BLaER1 (cell line): ENCODE measurements around the gene ABHD12.

ENCODE experiments used
- H3K27ac ChIP-seq: shearing (Covaris generic); formaldehyde crosslinking; 2 replicates; pipeline ENCODE4 v1.8.1; 2022
- H3K27me3 ChIP-seq: shearing (Covaris generic); formaldehyde crosslinking; 2 replicates; pipeline ENCODE4 v1.8.1; 2022
- H3K36me3 ChIP-seq: shearing (Covaris generic); formaldehyde crosslinking; 2 replicates; pipeline ENCODE4 v1.8.1; 2022
- H3K4me1 ChIP-seq: shearing (Covaris generic); formaldehyde crosslinking; 2 replicates; pipeline ENCODE4 v1.8.1; 2022
- H3K4me2 ChIP-seq: shearing (Covaris generic); formaldehyde crosslinking; 2 replicates; pipeline ENCODE4 v1.8.1; 2022
- H3K4me3 ChIP-seq: shearing (Covaris generic); formaldehyde crosslinking; 2 replicates; pipeline ENCODE4 v1.8.1; 2022
- H3K9ac ChIP-seq: shearing (Covaris generic); formaldehyde crosslinking; 2 replicates; pipeline ENCODE4 v1.8.1; 2022
- H3K9me3 ChIP-seq: shearing (Covaris generic); formaldehyde crosslinking; 2 replicates; pipeline ENCODE4 v1.8.1; 2022
- H4K20me1 ChIP-seq: shearing (Covaris generic); formaldehyde crosslinking; 2 replicates; pipeline ENCODE4 v1.8.1; 2022
- Cebpa-rat ChIP-seq: shearing (Covaris generic); IDR thresholded peaks from 2 replicates; pipeline ENCODE4 v1.8.1; 2022

ABHD12 gene

DNA sequence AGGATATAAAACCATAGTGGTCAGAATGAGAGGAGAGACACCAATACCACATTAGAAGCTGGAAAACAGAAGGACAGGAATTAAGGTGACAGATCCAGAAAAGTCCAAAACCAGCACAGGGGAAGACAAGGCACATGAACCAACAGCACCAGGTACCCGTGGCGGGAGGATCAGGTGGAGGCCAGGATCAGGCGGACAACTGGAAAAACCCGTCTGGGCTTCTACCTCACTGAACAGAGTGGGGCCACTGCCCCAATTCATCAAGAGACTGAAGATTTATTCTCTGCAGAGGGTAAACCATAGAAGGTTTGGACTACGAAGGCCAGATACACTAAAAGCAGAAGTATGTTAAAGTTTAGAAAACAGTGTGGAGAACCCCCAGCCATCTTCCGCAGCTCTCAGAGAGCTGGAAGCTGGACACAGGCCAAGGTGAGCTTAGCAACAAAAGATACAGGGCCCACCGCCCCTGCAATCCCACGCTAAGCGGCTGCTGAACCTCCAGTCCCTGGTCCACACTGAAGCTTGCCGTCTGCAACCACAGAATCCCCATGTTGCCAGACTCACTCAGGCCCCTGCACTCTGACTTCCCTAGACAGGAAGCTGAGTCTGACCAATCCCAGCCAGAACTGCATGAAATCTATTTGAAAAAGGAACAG is 29.9 kb downstream of the ABHD12 start:
- Histone ChIP-seq H3K9ac (no peak overlapping the region), H3K4me1 (no peaks in the 10 kb centered on the region), H4K20me1 (peaks cover 18% of the 10 kb centered on the region; the same call in 1 of the 2 replicates), H3K27me3 (no peaks in the 10 kb centered on the region), H3K36me3 (peaks cover 48% of the 10 kb centered on the region), H3K9me3 (peaks cover 36% of the 10 kb centered on the region), H3K4me2 (no peak overlapping the region), H3K4me3 (no peak overlapping the region), H3K27ac (no peak overlapping the region)
- no peak for TF ChIP-seq Cebpa-rat

- Histone ChIP-seq H3K9ac (no peak overlapping the region), H3K4me1 (peaks cover 10% of the 10 kb centered on the region), H3K36me3 (peaks cover 37% of the 10 kb centered on the region), H4K20me1 (peaks cover 26% of the 10 kb centered on the region), H3K4me2 (no peak overlapping the region), H3K27ac (no peak overlapping the region), H3K4me3 (no peak overlapping the region), H3K27me3 (no peaks in the 10 kb centered on the region), H3K9me3 (peaks cover 44% of the 10 kb centered on the region)
- TF ChIP-seq Cebpa-rat: no peak
These were observed 34.2 kb downstream of the ABHD12 start for GRCh38 chr20:25356271-25356933.

DNA sequence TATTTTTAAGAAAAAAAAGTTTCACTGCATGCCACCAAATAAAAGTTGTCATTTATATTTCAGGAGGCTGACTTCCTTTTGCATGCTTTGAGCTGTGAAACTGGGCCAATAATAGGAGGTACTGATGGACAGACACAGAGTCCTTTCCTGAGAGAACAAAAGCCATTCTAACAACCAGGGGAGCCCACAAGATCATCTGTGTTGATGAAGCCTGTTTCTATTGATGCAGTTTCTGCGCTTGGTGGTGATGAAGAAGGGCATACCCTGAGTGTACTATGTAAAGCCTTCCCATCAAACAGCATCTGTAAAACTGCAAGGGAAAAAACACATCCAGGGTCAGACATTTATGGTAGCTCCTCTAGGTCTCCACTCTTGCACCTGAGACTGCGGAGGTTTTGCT is 34.8 kb downstream of the ABHD12 start:
- no peak for TF ChIP-seq Cebpa-rat
- Histone ChIP-seq H3K27me3 (no peaks in the 10 kb centered on the region), H3K27ac (no peak overlapping the region), H3K36me3 (peaks cover 37% of the 10 kb centered on the region), H4K20me1 (peaks cover 26% of the 10 kb centered on the region), H3K4me1 (peaks cover 10% of the 10 kb centered on the region), H3K9ac (no peak overlapping the region), H3K9me3 (peaks cover 45% of the 10 kb centered on the region), H3K4me2 (no peak overlapping the region), H3K4me3 (no peak overlapping the region)

- H3K4me2 ChIP-seq: no peak overlapping the region
- H3K27ac ChIP-seq: no peak overlapping the region
- H3K9me3 ChIP-seq: peaks cover 52% of the 10 kb centered on the region
- TF ChIP-seq Cebpa-rat: no peak
- peaks cover 10% of the 10 kb centered on the region for H3K4me1 ChIP-seq
- H3K9ac ChIP-seq: no peak overlapping the region
- H3K27me3 ChIP-seq: no peaks in the 10 kb centered on the region
- peaks cover 33% of the 10 kb centered on the region for H3K36me3 ChIP-seq
- no peak overlapping the region for H3K4me3 ChIP-seq
- peaks cover 26% of the 10 kb centered on the region for H4K20me1 ChIP-seq
These were observed 35.5 kb downstream of the ABHD12 start for GRCh38 chr20:25355011-25355595.

DNA sequence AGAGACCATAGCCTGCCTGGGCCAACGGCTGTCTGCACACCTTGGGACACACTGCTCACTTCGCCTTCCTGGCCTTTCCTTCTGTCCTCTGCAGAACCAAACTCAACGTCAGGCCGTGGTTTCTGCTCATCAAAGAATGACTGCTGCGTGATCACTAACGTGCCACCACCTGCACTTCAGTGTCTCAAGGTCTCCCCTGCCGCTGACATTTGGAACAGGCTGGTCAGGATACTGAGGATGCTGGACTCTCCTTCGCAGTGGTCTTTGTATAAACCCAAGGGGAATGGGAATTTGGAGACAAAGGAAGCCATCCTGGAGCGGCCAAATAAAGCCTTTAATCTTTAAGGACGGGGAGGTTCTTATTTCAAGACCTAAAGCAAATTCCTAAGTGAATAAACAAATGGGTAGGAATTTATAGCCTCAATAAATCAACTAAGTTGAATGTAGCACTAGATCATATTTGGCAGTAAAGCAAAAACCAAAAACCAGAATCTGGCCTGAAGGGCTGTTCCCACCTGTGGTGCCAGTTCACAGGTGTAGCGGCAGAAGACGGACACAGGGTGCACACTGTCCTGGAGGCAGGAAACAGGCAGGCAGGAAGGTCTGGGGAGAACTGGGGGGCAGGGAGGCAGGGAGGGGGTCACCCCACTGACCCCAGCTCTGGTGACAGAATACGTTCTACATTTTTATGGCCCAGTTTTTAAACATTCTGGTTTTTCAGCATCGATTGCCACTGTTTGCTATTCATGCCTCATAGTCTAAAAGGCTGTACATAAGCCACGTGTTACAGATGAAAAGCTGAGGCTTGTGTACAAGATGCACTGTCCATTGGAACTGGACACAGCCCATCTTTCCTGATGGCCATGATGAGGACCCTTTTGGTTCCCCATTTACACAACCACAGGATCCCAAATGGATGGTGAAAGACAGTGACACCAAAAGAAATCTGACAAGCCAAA is 36.6 kb downstream of the ABHD12 start:
- Histone ChIP-seq H3K36me3 (peaks cover 33% of the 10 kb centered on the region), H3K4me3 (no peak overlapping the region), H3K27me3 (no peaks in the 10 kb centered on the region), H3K4me1 (peaks cover 10% of the 10 kb centered on the region), H3K4me2 (no peak overlapping the region), H4K20me1 (peaks cover 26% of the 10 kb centered on the region), H3K27ac (no peak overlapping the region), H3K9ac (no peak overlapping the region), H3K9me3 (peaks cover 56% of the 10 kb centered on the region)
- TF ChIP-seq Cebpa-rat: no peak

GRCh38 chr20:25353353-25353746 is 37.3 kb downstream of the ABHD12 start:
- Histone ChIP-seq H3K4me2 (no peak overlapping the region), H3K27ac (no peak overlapping the region), H3K4me3 (no peak overlapping the region), H3K4me1 (peaks cover 10% of the 10 kb centered on the region), H3K27me3 (no peaks in the 10 kb centered on the region), H3K9ac (no peak overlapping the region), H3K9me3 (peaks cover 63% of the 10 kb centered on the region), H3K36me3 (peaks cover 33% of the 10 kb centered on the region), H4K20me1 (peaks cover 22% of the 10 kb centered on the region)
- TF ChIP-seq Cebpa-rat: no peak

GRCh38 chr20:25352746-25353145 is 37.9 kb downstream of the ABHD12 start:
- TF ChIP-seq Cebpa-rat: no peak
- H3K4me1 ChIP-seq: peaks cover 10% of the 10 kb centered on the region
- H3K27me3 ChIP-seq: no peaks in the 10 kb centered on the region
- H4K20me1 ChIP-seq: peaks cover 16% of the 10 kb centered on the region
- peaks cover 33% of the 10 kb centered on the region for H3K36me3 ChIP-seq
- H3K9ac ChIP-seq: no peak overlapping the region
- no peak overlapping the region for H3K4me2 ChIP-seq
- H3K4me3 ChIP-seq: no peak overlapping the region
- no peak overlapping the region for H3K27ac ChIP-seq
- peaks cover 65% of the 10 kb centered on the region for H3K9me3 ChIP-seq

DNA sequence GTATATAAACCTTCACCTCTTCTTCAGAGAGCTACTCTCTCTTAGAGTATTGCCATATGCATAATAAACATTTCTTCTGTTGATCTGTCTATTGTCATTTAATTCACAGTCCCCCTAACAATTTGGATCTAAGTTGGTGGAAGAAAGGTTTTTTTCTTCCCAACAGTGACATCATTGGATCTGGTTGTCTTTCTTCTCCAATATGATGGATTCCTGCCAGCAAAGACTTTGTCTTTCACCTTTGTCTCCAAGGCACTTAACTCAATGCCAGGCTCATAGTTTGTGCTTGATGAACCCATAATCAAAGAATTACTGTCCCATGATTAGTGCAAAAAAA is 39.6 kb downstream of the ABHD12 start:
- Histone ChIP-seq H3K9ac (no peak overlapping the region), H3K4me3 (no peak overlapping the region), H3K9me3 (peaks cover 58% of the 10 kb centered on the region), H3K27ac (no peak overlapping the region), H4K20me1 (peaks cover 8% of the 10 kb centered on the region), H3K27me3 (no peaks in the 10 kb centered on the region), H3K4me1 (peaks cover 10% of the 10 kb centered on the region), H3K36me3 (peaks cover 20% of the 10 kb centered on the region), H3K4me2 (no peak overlapping the region)
- no peak for TF ChIP-seq Cebpa-rat

DNA sequence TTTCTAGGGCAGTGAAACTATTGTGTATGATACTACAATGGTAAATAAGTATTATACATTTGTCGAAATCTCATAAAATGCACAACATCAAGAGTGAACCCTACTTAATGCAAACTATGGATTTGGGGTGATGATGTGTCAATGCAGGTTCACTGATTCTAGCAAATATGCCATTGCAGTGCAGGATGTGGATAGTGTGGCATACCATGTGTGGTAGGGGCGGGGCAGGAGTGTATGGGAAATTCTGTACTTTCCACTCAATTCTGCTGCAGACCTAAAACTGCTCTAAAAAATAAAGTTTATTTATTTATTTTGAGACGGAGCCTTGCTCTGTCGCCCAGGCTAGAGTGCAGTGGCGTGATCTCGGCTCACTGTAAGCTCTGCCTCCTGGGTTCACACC is 44.3 kb downstream of the ABHD12 start:
- Histone ChIP-seq H3K27me3 (no peaks in the 10 kb centered on the region), H3K4me3 (no peak overlapping the region), H3K27ac (no peak overlapping the region), H3K4me1 (peaks cover 6% of the 10 kb centered on the region; the same call in 1 of the 2 replicates), H4K20me1 (peaks cover 13% of the 10 kb centered on the region), H3K9me3 (peaks cover 29% of the 10 kb centered on the region), H3K4me2 (no peak overlapping the region), H3K36me3 (peaks cover 8% of the 10 kb centered on the region; the same call in 1 of the 2 replicates), H3K9ac (no peak overlapping the region)
- TF ChIP-seq Cebpa-rat: no peak
